Breast epithelium (tissue), 4 donors: ENCODE data around the gene AHCTF1. TPM values are rescaled to one million over a fixed set of nuclear protein-coding genes. Genes with fewer than 3 reads are reported as not detected.

ENCODE experiments used
- DNase-seq, 2 donors: peaks; one replicate each; pipeline ENCODE4 v3.0.0-alpha.2; 2019; ENCODE audit warnings: low spot score in 2 of 2
- H3K27ac ChIP-seq, 2 donors: fragments of 200-600 bp; sonication (generic) in 1 of 2; one replicate each; pipeline ENCODE4 v1.5.1; 2016 to 2019; ENCODE audit warnings: mild to moderate bottlenecking in 1 of 2
- H3K27me3 ChIP-seq, 2 donors: fragments of 200-600 bp; sonication (generic) in 1 of 2; one replicate each; pipeline versions ENCODE4 v1.5.1 to v1.6.0; 2017 to 2019; ENCODE audit warnings: control low read depth in 1 of 2, mild to moderate bottlenecking in 1 of 2
- H3K36me3 ChIP-seq: fragments of 200-600 bp; one replicate; pipeline ENCODE4 v1.5.1; 2019
- H3K4me1 ChIP-seq, 2 donors: fragments of 200-600 bp; sonication (generic); one replicate each; pipeline ENCODE4 v1.5.1; 2016 to 2019; ENCODE audit warnings: control low read depth in 1 of 2
- H3K4me3 ChIP-seq, 3 donors: fragments of 200-600 bp; sonication (generic); 1 replicate in 2 of 3; 2 replicates in 1 of 3; pipeline ENCODE4 v1.5.1; 2016 to 2019; ENCODE audit warnings: mild to moderate bottlenecking in 3 of 3, moderate library complexity in 2 of 3
- H3K9me3 ChIP-seq, 2 donors: fragments of 200-600 bp; sonication (generic) in 1 of 2; one replicate each; pipeline ENCODE4 v1.5.1; 2016 to 2019; ENCODE audit warnings: control low read depth in 1 of 2
- POLR2A ChIP-seq: fragments of 450-650 bp; IDR thresholded peaks from one replicate; pipeline ENCODE4 v1.6.1; 2016; ENCODE audit warnings: antibody characterized with exemption, mild to moderate bottlenecking, moderate library complexity
- POLR2AphosphoS5 ChIP-seq, 3 donors: sonication (generic); formaldehyde crosslinking; IDR thresholded peaks; one replicate each; pipeline ENCODE4 v1.6.1; 2017; ENCODE audit warnings: antibody characterized with exemption in 3 of 3
- intact Hi-C: fragments of 100-400 bp; cut with DNase I; formaldehyde crosslinking; loops from one replicate; pipeline ENCODE4 v1.15.1; 2023; ENCODE audit warnings: low total_unique reads
- total RNA-seq, 3 donors: library from RNA; depleted of rRNA; stranded (reverse); fragments of >200 nt; gene quantifications; one replicate each; pipeline ENCODE4 v1.1.0, GENCODE V29; 2016
- TF ChIP-seq, protein P1 (sequence below), 3 donors: fragments of 450-650 bp; IDR thresholded peaks; one replicate each; pipeline ENCODE4 v1.5.1; 2016 to 2017; ENCODE audit warnings: antibody characterized with exemption in 3 of 3, mild to moderate bottlenecking in 3 of 3, moderate library complexity in 3 of 3

Gene AHCTF1
- total RNA-seq, 3 donors from 2014 or later, result 44.9 to 82.2 (median 55.9) TPM

- Histone ChIP-seq H3K4me3 (no peak overlapping the region), H3K4me1 (no peaks in the 10 kb centered on the region), H3K36me3 (no peaks in the 10 kb centered on the region), H3K27ac (no peak overlapping the region), H3K27me3 (peaks cover 0 to 6% of the 10 kb centered on the region in 2 donors), H3K9me3 (no peaks in the 10 kb centered on the region)
- intact Hi-C loops, result no loop called here
- no peak for DNase-seq
- TF ChIP-seq, protein P1, sequence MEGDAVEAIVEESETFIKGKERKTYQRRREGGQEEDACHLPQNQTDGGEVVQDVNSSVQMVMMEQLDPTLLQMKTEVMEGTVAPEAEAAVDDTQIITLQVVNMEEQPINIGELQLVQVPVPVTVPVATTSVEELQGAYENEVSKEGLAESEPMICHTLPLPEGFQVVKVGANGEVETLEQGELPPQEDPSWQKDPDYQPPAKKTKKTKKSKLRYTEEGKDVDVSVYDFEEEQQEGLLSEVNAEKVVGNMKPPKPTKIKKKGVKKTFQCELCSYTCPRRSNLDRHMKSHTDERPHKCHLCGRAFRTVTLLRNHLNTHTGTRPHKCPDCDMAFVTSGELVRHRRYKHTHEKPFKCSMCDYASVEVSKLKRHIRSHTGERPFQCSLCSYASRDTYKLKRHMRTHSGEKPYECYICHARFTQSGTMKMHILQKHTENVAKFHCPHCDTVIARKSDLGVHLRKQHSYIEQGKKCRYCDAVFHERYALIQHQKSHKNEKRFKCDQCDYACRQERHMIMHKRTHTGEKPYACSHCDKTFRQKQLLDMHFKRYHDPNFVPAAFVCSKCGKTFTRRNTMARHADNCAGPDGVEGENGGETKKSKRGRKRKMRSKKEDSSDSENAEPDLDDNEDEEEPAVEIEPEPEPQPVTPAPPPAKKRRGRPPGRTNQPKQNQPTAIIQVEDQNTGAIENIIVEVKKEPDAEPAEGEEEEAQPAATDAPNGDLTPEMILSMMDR (IDR thresholded peaks at IDR 0.05), result no peak
- no peak for TF ChIP-seq POLR2AphosphoS5 (IDR thresholded peaks at IDR 0.05)
- no peak for TF ChIP-seq POLR2A
Observed at GRCh38 chr1:246798107-246798506, 133.6 kb downstream of the AHCTF1 start.

DNA sequence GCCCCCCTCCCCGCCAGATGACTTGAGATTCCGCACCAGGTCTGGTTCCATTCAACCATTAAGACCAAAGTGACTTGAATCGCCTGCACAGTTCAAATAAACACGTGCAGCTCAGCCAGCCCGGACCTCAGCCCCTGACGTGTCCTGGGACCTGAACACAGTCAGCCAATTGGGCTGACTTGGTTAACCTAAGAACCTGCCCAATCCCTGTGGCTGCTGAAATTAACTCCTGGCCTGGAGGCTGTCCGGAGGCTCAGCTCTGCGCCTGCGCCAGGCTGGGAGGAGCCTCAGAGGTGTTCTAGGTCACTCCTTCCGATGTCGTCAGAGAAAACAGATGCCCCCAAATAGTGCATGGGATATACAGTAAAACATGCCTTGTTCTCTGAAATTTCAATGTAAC lies 134.2 kb downstream of the AHCTF1 start:
- Histone ChIP-seq H3K36me3 (no peaks in the 10 kb centered on the region), H3K9me3 (no peaks in the 10 kb centered on the region), H3K4me3 (no peak overlapping the region), H3K27me3 (peaks cover 0 to 7% of the 10 kb centered on the region in 2 donors), H3K4me1 (no peaks in the 10 kb centered on the region), H3K27ac (no peak overlapping the region)
- TF ChIP-seq, protein P1 (IDR thresholded peaks at IDR 0.05), result no peak
- TF ChIP-seq POLR2A (no peak), POLR2AphosphoS5 (IDR thresholded peaks at IDR 0.05) (no peak)
- no peak for DNase-seq
- intact Hi-C loops, result no loop called here

DNA sequence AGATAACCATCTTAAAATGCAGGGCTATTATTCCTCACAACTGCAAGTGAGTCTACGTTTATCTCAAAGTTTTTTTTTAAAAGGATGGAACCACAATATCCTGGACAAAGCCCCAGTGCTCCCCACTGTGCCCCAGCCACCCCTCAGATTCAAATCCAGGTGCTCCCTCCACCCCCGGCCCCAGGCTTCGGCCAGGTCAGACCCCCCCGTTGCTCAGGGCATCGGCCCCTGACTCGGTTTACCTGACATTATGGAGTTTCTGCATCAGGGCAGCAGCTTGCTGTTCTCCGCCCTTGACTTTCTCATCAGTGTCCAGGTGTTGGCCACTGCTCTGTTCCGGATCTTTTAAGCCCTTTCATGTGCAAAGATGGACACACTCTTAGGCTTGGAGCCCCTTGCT lies 134.6 kb downstream of the AHCTF1 start:
- H3K4me1 ChIP-seq, result no peaks in the 10 kb centered on the region
- H3K27ac ChIP-seq, result no peak overlapping the region
- H3K9me3 ChIP-seq, result no peaks in the 10 kb centered on the region
- no peak for TF ChIP-seq POLR2A
- no peak for DNase-seq
- H3K27me3 ChIP-seq, result peaks cover 0 to 9% of the 10 kb centered on the region in 2 donors
- no peaks in the 10 kb centered on the region for H3K36me3 ChIP-seq
- H3K4me3 ChIP-seq, result no peak overlapping the region
- intact Hi-C loops, result no loop called here

DNA sequence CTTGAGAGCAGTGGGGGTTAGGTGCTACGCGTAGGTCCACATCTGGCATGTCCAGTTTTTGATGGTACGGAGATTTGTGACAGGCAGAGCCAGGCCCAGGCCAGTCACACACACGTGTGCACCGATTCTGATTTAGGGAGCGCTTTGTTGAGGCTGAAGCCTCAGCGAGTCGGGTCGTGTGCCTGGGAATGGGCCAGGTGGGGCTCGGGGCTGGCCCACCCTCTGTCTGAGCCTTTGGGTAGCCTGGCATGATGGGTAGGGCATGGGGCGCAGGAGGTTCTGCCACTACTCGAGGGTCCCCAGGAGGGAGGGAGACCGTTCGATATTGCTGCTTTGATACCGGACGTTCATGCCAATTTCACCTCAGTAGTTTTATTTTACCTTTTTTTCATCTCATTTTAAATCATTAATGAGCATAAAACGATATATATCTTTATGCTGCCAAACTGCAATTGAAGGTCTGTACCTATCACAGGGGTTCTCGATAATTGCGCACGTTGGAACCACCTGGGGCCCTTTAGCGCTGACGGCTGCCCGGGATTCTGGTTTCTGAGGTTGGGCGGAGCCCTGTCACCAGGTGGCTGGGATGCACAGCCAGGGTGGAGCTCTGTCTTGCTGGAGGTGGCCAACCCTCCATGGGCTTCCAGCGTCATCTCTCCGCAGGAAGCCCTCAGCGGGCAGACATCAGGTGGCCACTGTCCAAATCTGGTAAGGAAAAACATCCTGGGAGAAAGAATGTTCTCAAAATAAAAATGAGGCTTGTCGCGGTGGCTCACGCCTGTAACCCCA lies 135.6 kb downstream of the AHCTF1 start:
- no peaks in the 10 kb centered on the region for H3K4me1 ChIP-seq
- no peak overlapping the region for H3K27ac ChIP-seq
- H3K27me3 ChIP-seq, result peaks cover 0 to 9% of the 10 kb centered on the region in 2 donors
- intact Hi-C loops, result no loop called here
- no peak overlapping the region for H3K4me3 ChIP-seq
- no peaks in the 10 kb centered on the region for H3K36me3 ChIP-seq
- H3K9me3 ChIP-seq, result no peaks in the 10 kb centered on the region
- no peak for DNase-seq
- TF ChIP-seq, protein P1 (IDR thresholded peaks at IDR 0.05), result no peak
- TF ChIP-seq POLR2AphosphoS5 (IDR thresholded peaks at IDR 0.05) (no peak), POLR2A (no peak)

GRCh38 chr1:246794828-246795671 lies 136.7 kb downstream of the AHCTF1 start:
- TF ChIP-seq POLR2A (no peak), POLR2AphosphoS5 (IDR thresholded peaks at IDR 0.05) (no peak)
- TF ChIP-seq, protein P1 (IDR thresholded peaks at IDR 0.05), result no peak
- DNase-seq, result no peak

More at GRCh38 chr1:246794828-246795671, 136.7 kb downstream of the AHCTF1 start:
- H3K36me3 ChIP-seq, result no peaks in the 10 kb centered on the region
- H3K4me3 ChIP-seq, result no peak overlapping the region
- H3K4me1 ChIP-seq, result no peaks in the 10 kb centered on the region
- H3K9me3 ChIP-seq, result no peaks in the 10 kb centered on the region
- intact Hi-C loops, result no loop called here
- H3K27me3 ChIP-seq, result peaks cover 0 to 14% of the 10 kb centered on the region in 2 donors
- no peak overlapping the region for H3K27ac ChIP-seq
